ENCODE data around the gene SNX7.
A peak's percentile ranks its signal among the peaks of the same experiment; 100 is the strongest.

SNX7 gene

GRCh38 chr1:98783821-98784220 is 122.3 kb downstream of the SNX7 start:
- no peak for DNase-seq

GRCh38 chr1:98791498-98791897 is 130.0 kb downstream of the SNX7 start:
- DNase-seq, result no peak

- DNase-seq, result no peak
Measured at GRCh38 chr1:98792123-98792522, 130.6 kb downstream of the SNX7 start.

GRCh38 chr1:98793136-98793535 is 131.6 kb downstream of the SNX7 start:
- no peak for DNase-seq

- peak; percentile 80 for DNase-seq
Measured at GRCh38 chr1:98794196-98794886, 132.8 kb downstream of the SNX7 start.

GRCh38 chr1:98796049-98796448 is 134.5 kb downstream of the SNX7 start:
- DNase-seq, result no peak

GRCh38 chr1:98797506-98797905 is 136.0 kb downstream of the SNX7 start:
- DNase-seq, result no peak

Data from islet precursor cell (in vitro differentiated cells).